Measurements from ENCODE around the gene KRT78.

The KRT78 gene

GRCh38 chr12:52838609-52839435 lies 10.0 kb downstream of the KRT78 start:
- DNase-seq (ENCODE audit: low read depth) = no peak

- no peak for DNase-seq (ENCODE audit: low read depth)
These were observed 10.8 kb downstream of the KRT78 start for GRCh38 chr12:52837781-52838608.

GRCh38 chr12:52837413-52837741 lies 11.4 kb downstream of the KRT78 start:
- DNase-seq (ENCODE audit: low read depth) = no peak

- DNase-seq (ENCODE audit: low read depth) = no peak
These were observed 12.0 kb downstream of the KRT78 start for GRCh38 chr12:52836491-52837412.

- peak; percentile 29 for DNase-seq (ENCODE audit: low read depth)
These were observed 12.7 kb downstream of the KRT78 start for GRCh38 chr12:52836042-52836466.

- DNase-seq (ENCODE audit: low read depth) = no peak
These were observed 13.3 kb downstream of the KRT78 start for GRCh38 chr12:52835271-52836041.

- no peak for DNase-seq (ENCODE audit: low read depth)
These were observed 14.1 kb downstream of the KRT78 start for GRCh38 chr12:52834727-52835001.

- DNase-seq (ENCODE audit: low read depth) = no peak
These were observed 14.7 kb downstream of the KRT78 start, which contains the start of gene KRT79 for GRCh38 chr12:52833922-52834726. TSS of gene KRT79 (minus strand) at chr12:52834311. CDS start at chr12:52834260, 51 bp downstream.

- no peak for DNase-seq (ENCODE audit: low read depth)
These were observed 15.5 kb downstream of the KRT78 start for GRCh38 chr12:52832985-52833905.

GRCh38 chr12:52832451-52832850 lies 16.3 kb downstream of the KRT78 start:
- no peak for DNase-seq (ENCODE audit: low read depth)

GRCh38 chr12:52831251-52831650 lies 17.5 kb downstream of the KRT78 start:
- no peak for DNase-seq (ENCODE audit: low read depth)

- no peak for DNase-seq (ENCODE audit: low read depth)
These were observed 18.6 kb downstream of the KRT78 start for GRCh38 chr12:52829986-52830770.

- DNase-seq (ENCODE audit: low read depth) = no peak
These were observed 20.2 kb downstream of the KRT78 start for GRCh38 chr12:52828591-52829021.

GRCh38 chr12:52828156-52828555 lies 20.6 kb downstream of the KRT78 start:
- no peak for DNase-seq (ENCODE audit: low read depth)

- DNase-seq (ENCODE audit: low read depth) = no peak
These were observed 21.2 kb downstream of the KRT78 start for GRCh38 chr12:52827499-52828090.

- no peak for DNase-seq (ENCODE audit: low read depth)
These were observed 21.9 kb downstream of the KRT78 start for GRCh38 chr12:52826611-52827498.

- DNase-seq (ENCODE audit: low read depth) = no peak
These were observed 22.8 kb downstream of the KRT78 start for GRCh38 chr12:52825961-52826360.

Measured in activated T-cell treated with anti-CD3 and anti-CD28 coated beads for 1 hour (primary cell).